HEK293T (cell line): Measurements from ENCODE around the gene CADM4.

Experiments
- CTCF ChIA-PET: fragments of 350-600 bp; formaldehyde crosslinking; extraction: SDS; loops from one replicate; lab custom pipeline; 2021; ENCODE audit warnings: antibody characterized with exemption, inconsistent platforms; lab: Yijun Ruan, JAX
- POLR2A ChIA-PET: fragments of 350-600 bp; formaldehyde crosslinking; extraction: SDS; loops from one replicate; lab custom pipeline; 2020; ENCODE audit warnings: antibody characterized with exemption, inconsistent platforms; lab: Yijun Ruan, JAX
- DNase-seq: peaks from one replicate; pipeline ENCODE4 v3.0.0; 2012; ENCODE audit warnings: mixed read lengths; ENCODE audit errors: extremely low spot score
- ARNT ChIP-seq: fragments of 450-650 bp; IDR thresholded peaks from 2 replicates; pipeline ENCODE4 v1.6.1; 2017; ENCODE audit warnings: mild to moderate bottlenecking
- BHLHE40 ChIP-seq: fragments of 450-650 bp; IDR thresholded peaks from 2 replicates; pipeline ENCODE4 v1.6.1; 2016; ENCODE audit warnings: mild to moderate bottlenecking, moderate library complexity, borderline replicate concordance
- CTBP1 ChIP-seq: fragments of 450-650 bp; IDR thresholded peaks from 2 replicates; pipeline ENCODE4 v1.6.1; 2016; ENCODE audit warnings: borderline replicate concordance
- ELF4 ChIP-seq: fragments of 450-650 bp; IDR thresholded peaks from 2 replicates; pipeline ENCODE4 v1.6.1; 2017; ENCODE audit warnings: antibody characterized with exemption
- FOXA1 ChIP-seq: fragments of 450-650 bp; IDR thresholded peaks from 2 replicates; pipeline ENCODE4 v1.6.1; 2016; ENCODE audit warnings: mild to moderate bottlenecking
- FOXK2 ChIP-seq: fragments of 450-650 bp; IDR thresholded peaks from 2 replicates; pipeline ENCODE4 v1.6.1; 2016; ENCODE audit warnings: mild to moderate bottlenecking
- FOXM1 ChIP-seq: fragments of 450-650 bp; IDR thresholded peaks from 2 replicates; pipeline ENCODE4 v1.6.1; 2017; ENCODE audit warnings: mild to moderate bottlenecking, borderline replicate concordance
- HDGF ChIP-seq: fragments of 450-650 bp; IDR thresholded peaks from 2 replicates; pipeline ENCODE4 v1.6.1; 2017; ENCODE audit warnings: antibody characterized with exemption, borderline replicate concordance
- L3MBTL2 ChIP-seq: fragments of 450-650 bp; conservative IDR thresholded peaks from 2 replicates; pipeline ENCODE4 v1.6.1; 2016; ENCODE audit warnings: mild to moderate bottlenecking
- LEF1 ChIP-seq: fragments of 450-650 bp; IDR thresholded peaks from 2 replicates; pipeline ENCODE4 v1.6.1; 2017; ENCODE audit warnings: mild to moderate bottlenecking, borderline replicate concordance
- NFRKB ChIP-seq: fragments of 450-650 bp; IDR thresholded peaks from 2 replicates; pipeline ENCODE4 v1.6.1; 2016; ENCODE audit warnings: mild to moderate bottlenecking, moderate library complexity
- PKNOX1 ChIP-seq: fragments of 450-650 bp; IDR thresholded peaks from 2 replicates; pipeline ENCODE4 v1.6.1; 2016
- SP1 ChIP-seq: fragments of 450-650 bp; IDR thresholded peaks from 2 replicates; pipeline ENCODE4 v1.6.1; 2017
- SUZ12 ChIP-seq: fragments of 450-650 bp; IDR thresholded peaks from 2 replicates; pipeline ENCODE4 v1.6.1; 2016; ENCODE audit warnings: mild to moderate bottlenecking
- TARDBP ChIP-seq: fragments of 450-650 bp; IDR thresholded peaks from 2 replicates; pipeline ENCODE4 v1.6.1; 2016
- ZNF384 ChIP-seq: fragments of 450-650 bp; IDR thresholded peaks from 2 replicates; pipeline ENCODE4 v1.6.1; 2016

The CADM4 gene

GRCh38 chr19:43639519-43640423, at the start of gene CADM4:
Gene CADM4, minus strand, starts transcription at chr19:43639850. Its CDS starts 60 bp downstream, at chr19:43639790.
- DNase-seq = peak; percentile 72
- no peak for TF ChIP-seq HDGF
- TF ChIP-seq L3MBTL2 = peak; percentile 97
- ChIA-PET POLR2A (no interaction called here), CTCF (no interaction called here)

- no peak for TF ChIP-seq PKNOX1
- no peak for TF ChIP-seq SUZ12
- TF ChIP-seq ARNT = no peak
- no peak for TF ChIP-seq L3MBTL2
- TF ChIP-seq BHLHE40 = no peak
- ChIA-PET CTCF (interaction anchor here (1.3 kb wide), 1 partner anchor 20 kb away, joined by 3 read pairs; no protein-coding TSS in a partner anchor), POLR2A (no interaction called here)
- DNase-seq = no peak
Measured at GRCh38 chr19:43688059-43688701, 48.5 kb upstream of the CADM4 start.

- no peak for DNase-seq
- ChIA-PET POLR2A (no interaction called here), CTCF (interaction anchor here (1.3 kb wide), 1 partner anchor 19 kb away, joined by 3 read pairs; no protein-coding TSS in a partner anchor)
- TF ChIP-seq L3MBTL2 = no peak
- no peak for TF ChIP-seq NFRKB
- no peak for TF ChIP-seq ZNF384
- TF ChIP-seq ELF4 = no peak
- no peak for TF ChIP-seq CTBP1
- TF ChIP-seq ARNT = no peak
- TF ChIP-seq SP1 = no peak
- no peak for TF ChIP-seq PKNOX1
- no peak for TF ChIP-seq FOXK2
- no peak for TF ChIP-seq BHLHE40
- TF ChIP-seq HDGF = no peak
- TF ChIP-seq FOXA1 = no peak
- no peak for TF ChIP-seq LEF1
- no peak for TF ChIP-seq FOXM1
- TF ChIP-seq SUZ12 = no peak
- TF ChIP-seq TARDBP = no peak
Measured at GRCh38 chr19:43687660-43687997, 48.0 kb upstream of the CADM4 start.

GRCh38 chr19:43684326-43684725, 44.7 kb upstream of the CADM4 start:
- TF ChIP-seq L3MBTL2 = no peak
- TF ChIP-seq PKNOX1 = no peak
- TF ChIP-seq FOXA1 = no peak
- no peak for TF ChIP-seq SP1
- no peak for TF ChIP-seq SUZ12
- TF ChIP-seq FOXK2 = no peak
- no peak for TF ChIP-seq CTBP1
- no peak for TF ChIP-seq TARDBP
- TF ChIP-seq ZNF384 = no peak
- TF ChIP-seq HDGF = no peak
- TF ChIP-seq ELF4 = no peak
- no peak for TF ChIP-seq LEF1
- TF ChIP-seq FOXM1 = no peak
- no peak for TF ChIP-seq BHLHE40
- no peak for TF ChIP-seq NFRKB
- no peak for TF ChIP-seq ARNT
- ChIA-PET POLR2A (no interaction called here), CTCF (no interaction called here)
- no peak for DNase-seq

- CTCF ChIA-PET = no interaction called here
- no peak for DNase-seq
Measured at GRCh38 chr19:43683905-43684304, 44.3 kb upstream of the CADM4 start.

More at GRCh38 chr19:43683905-43684304, 44.3 kb upstream of the CADM4 start:
- POLR2A ChIA-PET = no interaction called here
- no peak for TF ChIP-seq FOXK2
- TF ChIP-seq ZNF384 = no peak
- no peak for TF ChIP-seq L3MBTL2
- no peak for TF ChIP-seq PKNOX1
- no peak for TF ChIP-seq TARDBP
- no peak for TF ChIP-seq ELF4
